ENCODE measurements around the gene OXCT1. TPM values are rescaled to one million over a fixed set of nuclear protein-coding genes. Genes with fewer than 3 reads are reported as not detected.

The OXCT1 gene
- total RNA-seq, 2 donors from 2014 or later: 15.2 to 25.3 TPM

DNA sequence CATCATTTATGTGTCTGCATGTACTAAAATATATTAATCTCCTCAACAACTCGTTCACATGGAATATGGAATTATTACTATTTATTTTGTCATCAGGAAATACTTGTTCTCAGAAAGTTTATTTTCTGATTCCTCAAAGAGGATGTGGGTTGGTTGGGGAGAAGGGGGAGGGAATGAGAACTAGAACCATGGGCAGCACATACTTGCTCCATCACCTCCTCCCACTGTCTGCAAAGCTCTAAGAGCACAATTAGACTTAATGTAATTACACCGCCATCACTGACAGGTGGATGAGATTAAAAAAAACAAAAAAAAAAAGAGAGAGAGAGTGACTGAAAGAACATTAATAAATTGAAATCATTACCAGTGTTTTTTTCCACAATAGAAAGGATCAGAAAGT lies 98.2 kb downstream of the OXCT1 start:
- TF ChIP-seq POLR2A (IDR thresholded peaks at IDR 0.05) (no peak), POLR2AphosphoS5 (IDR thresholded peaks at IDR 0.05) (no peak)
- TF ChIP-seq, protein P1, sequence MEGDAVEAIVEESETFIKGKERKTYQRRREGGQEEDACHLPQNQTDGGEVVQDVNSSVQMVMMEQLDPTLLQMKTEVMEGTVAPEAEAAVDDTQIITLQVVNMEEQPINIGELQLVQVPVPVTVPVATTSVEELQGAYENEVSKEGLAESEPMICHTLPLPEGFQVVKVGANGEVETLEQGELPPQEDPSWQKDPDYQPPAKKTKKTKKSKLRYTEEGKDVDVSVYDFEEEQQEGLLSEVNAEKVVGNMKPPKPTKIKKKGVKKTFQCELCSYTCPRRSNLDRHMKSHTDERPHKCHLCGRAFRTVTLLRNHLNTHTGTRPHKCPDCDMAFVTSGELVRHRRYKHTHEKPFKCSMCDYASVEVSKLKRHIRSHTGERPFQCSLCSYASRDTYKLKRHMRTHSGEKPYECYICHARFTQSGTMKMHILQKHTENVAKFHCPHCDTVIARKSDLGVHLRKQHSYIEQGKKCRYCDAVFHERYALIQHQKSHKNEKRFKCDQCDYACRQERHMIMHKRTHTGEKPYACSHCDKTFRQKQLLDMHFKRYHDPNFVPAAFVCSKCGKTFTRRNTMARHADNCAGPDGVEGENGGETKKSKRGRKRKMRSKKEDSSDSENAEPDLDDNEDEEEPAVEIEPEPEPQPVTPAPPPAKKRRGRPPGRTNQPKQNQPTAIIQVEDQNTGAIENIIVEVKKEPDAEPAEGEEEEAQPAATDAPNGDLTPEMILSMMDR (IDR thresholded peaks at IDR 0.05): no peak
- 75% methylated on average over 2 of the region's 2 CpGs for WGBS
- intact Hi-C loops (cut with DNase I): no loop called here

GRCh38 chr5:41770799-41771198 lies 99.4 kb downstream of the OXCT1 start:
- Histone ChIP-seq H3K4me3 (no peak overlapping the region), H3K27ac (no peak overlapping the region), H3K9me3 (no peaks in the 10 kb centered on the region), H3K27me3 (replicated peaks; ENCODE audit: insufficient read depth) (no peaks in the 10 kb centered on the region), H3K36me3 (no peaks in the 10 kb centered on the region), H3K4me1 (replicated peaks) (no peaks in the 10 kb centered on the region)
- intact Hi-C loops (cut with DNase I): no loop called here
- TF ChIP-seq, protein P1 (IDR thresholded peaks at IDR 0.05): no peak
- TF ChIP-seq POLR2AphosphoS5 (IDR thresholded peaks at IDR 0.05): no peak
- TF ChIP-seq POLR2A (IDR thresholded peaks at IDR 0.05): no peak
- DNase-seq (ENCODE audit: low spot score): no peak

More for the DNA sequence above, 98.2 kb downstream of the OXCT1 start:
- H3K27ac ChIP-seq: no peak overlapping the region
- H3K4me1 ChIP-seq (replicated peaks): no peaks in the 10 kb centered on the region
- H3K9me3 ChIP-seq: no peaks in the 10 kb centered on the region
- H3K4me3 ChIP-seq: no peak overlapping the region
- H3K27me3 ChIP-seq (replicated peaks; ENCODE audit: insufficient read depth): no peaks in the 10 kb centered on the region
- no peak for DNase-seq (ENCODE audit: low spot score)
- H3K36me3 ChIP-seq: no peaks in the 10 kb centered on the region

- H3K4me1 ChIP-seq (replicated peaks): no peaks in the 10 kb centered on the region
- no peak overlapping the region for H3K4me3 ChIP-seq
- no peaks in the 10 kb centered on the region for H3K36me3 ChIP-seq
- WGBS: 94% methylated on average over 5 of the region's 5 CpGs
- no peak overlapping the region for H3K27ac ChIP-seq
- H3K9me3 ChIP-seq: no peaks in the 10 kb centered on the region
- intact Hi-C loops (cut with DNase I): no loop called here
- no peaks in the 10 kb centered on the region for H3K27me3 ChIP-seq (replicated peaks; ENCODE audit: insufficient read depth)
- TF ChIP-seq, protein P1 (IDR thresholded peaks at IDR 0.05): no peak
- no peak for TF ChIP-seq POLR2AphosphoS5 (IDR thresholded peaks at IDR 0.05)
- TF ChIP-seq POLR2A (IDR thresholded peaks at IDR 0.05): no peak
- no peak for DNase-seq (ENCODE audit: low spot score)
These were observed 101.5 kb downstream of the OXCT1 start for GRCh38 chr5:41768692-41769091.

- no peaks in the 10 kb centered on the region for H3K4me1 ChIP-seq (replicated peaks)
- no peak overlapping the region for H3K4me3 ChIP-seq
- TF ChIP-seq POLR2AphosphoS5 (IDR thresholded peaks at IDR 0.05): no peak
- TF ChIP-seq, protein P1 (IDR thresholded peaks at IDR 0.05): no peak
- no peak for TF ChIP-seq POLR2A (IDR thresholded peaks at IDR 0.05)
- no peaks in the 10 kb centered on the region for H3K9me3 ChIP-seq
- DNase-seq (ENCODE audit: low spot score): no peak
- intact Hi-C loops (cut with DNase I): no loop called here
- H3K27ac ChIP-seq: no peak overlapping the region
- H3K27me3 ChIP-seq (replicated peaks; ENCODE audit: insufficient read depth): no peaks in the 10 kb centered on the region
- no peaks in the 10 kb centered on the region for H3K36me3 ChIP-seq
These were observed 105.6 kb downstream of the OXCT1 start for GRCh38 chr5:41764650-41765049.

- WGBS: 83% methylated on average over 2 of the region's 2 CpGs
- Histone ChIP-seq H3K4me1 (replicated peaks) (no peaks in the 10 kb centered on the region), H3K36me3 (no peaks in the 10 kb centered on the region), H3K27me3 (replicated peaks; ENCODE audit: insufficient read depth) (no peaks in the 10 kb centered on the region), H3K4me3 (no peak overlapping the region), H3K27ac (no peak overlapping the region), H3K9me3 (no peaks in the 10 kb centered on the region)
- no peak for DNase-seq (ENCODE audit: low spot score)
- intact Hi-C loops (cut with DNase I): no loop called here
- no peak for TF ChIP-seq POLR2A (IDR thresholded peaks at IDR 0.05)
- TF ChIP-seq, protein P1 (IDR thresholded peaks at IDR 0.05): no peak
- TF ChIP-seq POLR2AphosphoS5 (IDR thresholded peaks at IDR 0.05): no peak
These were observed 106.7 kb downstream of the OXCT1 start for GRCh38 chr5:41763574-41763973.

All from prostate gland (tissue), 2 donors.